ENCODE measurements around the gene OR6K6.

Gene OR6K6

DNA sequence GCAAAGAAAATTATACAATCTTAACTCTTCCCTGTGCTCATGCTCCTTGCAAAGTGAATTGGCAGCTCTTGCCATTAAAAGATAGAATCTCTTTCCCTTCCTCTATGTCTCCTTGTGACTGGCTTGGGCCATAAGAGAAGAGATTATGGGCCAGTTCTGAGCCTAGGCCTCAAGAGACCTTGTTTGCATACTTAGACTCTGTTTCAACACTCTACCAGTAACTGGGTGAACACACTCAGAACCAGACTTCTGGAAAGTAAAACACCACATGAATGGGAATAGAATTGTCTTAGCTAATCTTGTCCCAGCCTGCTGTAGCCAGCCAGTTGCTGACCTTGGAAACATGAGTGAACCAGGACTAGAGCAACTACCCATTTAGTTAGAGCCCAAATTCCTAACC is 18.7 kb upstream of the OR6K6 start:
- Histone ChIP-seq H2AFZ (ENCODE audit: low read depth, low read length, severe bottlenecking) (no peak overlapping the region), H3K9ac (ENCODE audit: low read length) (no peak overlapping the region), H3K4me3 (ENCODE audit: insufficient read depth, low read length, poor library complexity, severe bottlenecking) (no peak overlapping the region), H3K9me2 (replicated peaks; ENCODE audit: insufficient read depth, low read length) (no peaks in the 10 kb centered on the region), H3K36me3 (ENCODE audit: low read length) (no peaks in the 10 kb centered on the region), H3F3A (ENCODE audit: insufficient read depth) (no peaks in the 10 kb centered on the region), H3K4me2 (ENCODE audit: low read depth, low read length, poor library complexity, severe bottlenecking) (no peak overlapping the region), H3K9me3 (ENCODE audit: insufficient read depth, low read length) (no peaks in the 10 kb centered on the region), H4K20me1 (ENCODE audit: low read depth, low read length) (no peaks in the 10 kb centered on the region), H3K27me3 (ENCODE audit: low read length) (no peaks in the 10 kb centered on the region), H3K27ac (ENCODE audit: low read depth, low read length) (no peak overlapping the region), H3K79me2 (ENCODE audit: insufficient read depth, low read length) (no peaks in the 10 kb centered on the region)
- TF ChIP-seq EZH2phosphoT487 (conservative IDR thresholded peaks at IDR 0.05; ENCODE audit: low read length) (no peak), CTCF (IDR thresholded peaks at IDR 0.05; ENCODE audit: insufficient read depth, low read length, poor library complexity, severe bottlenecking) (no peak)

DNA sequence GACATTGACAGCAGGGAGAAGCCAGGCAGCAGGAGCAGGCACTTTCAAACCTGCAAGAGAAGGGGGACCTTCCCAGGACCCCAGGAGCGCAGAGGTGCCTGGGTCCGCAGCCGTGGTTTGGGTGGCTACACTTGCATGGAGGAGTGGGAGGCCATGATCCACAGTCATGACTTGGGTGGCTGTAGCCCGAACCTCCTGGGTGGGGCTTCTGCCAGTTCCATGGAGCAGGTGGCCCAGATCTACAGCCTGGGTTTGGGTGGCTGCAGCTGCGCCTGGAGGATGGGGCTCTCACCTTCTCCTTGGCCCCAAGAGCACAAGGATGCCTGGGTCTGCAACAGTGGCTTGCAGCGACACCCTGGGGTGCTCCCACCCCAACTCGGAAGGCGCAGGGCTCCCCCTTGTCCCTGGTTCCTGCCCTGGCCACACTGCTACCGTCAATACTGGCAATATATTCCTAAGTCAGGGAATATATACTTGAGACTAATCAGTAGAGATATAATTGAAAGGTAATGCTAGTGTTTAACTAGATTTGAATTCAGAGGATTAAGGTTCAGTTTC is 2.3 kb upstream of the OR6K6 start:
- no peaks in the 10 kb centered on the region for H3F3A ChIP-seq (ENCODE audit: insufficient read depth)
- no peaks in the 10 kb centered on the region for H3K9me3 ChIP-seq (ENCODE audit: insufficient read depth, low read length)
- no peaks in the 10 kb centered on the region for H4K20me1 ChIP-seq (ENCODE audit: low read depth, low read length)
- H3K36me3 ChIP-seq (ENCODE audit: low read length), result no peaks in the 10 kb centered on the region
- H3K9ac ChIP-seq (ENCODE audit: low read length), result no peak overlapping the region
- no peak overlapping the region for H3K4me2 ChIP-seq (ENCODE audit: low read depth, low read length, poor library complexity, severe bottlenecking)
- H3K9me2 ChIP-seq (replicated peaks; ENCODE audit: insufficient read depth, low read length), result no peaks in the 10 kb centered on the region
- H2AFZ ChIP-seq (ENCODE audit: low read depth, low read length, severe bottlenecking), result no peak overlapping the region
- H3K79me2 ChIP-seq (ENCODE audit: insufficient read depth, low read length), result no peaks in the 10 kb centered on the region
- H3K27me3 ChIP-seq (ENCODE audit: low read length), result no peaks in the 10 kb centered on the region
- no peak overlapping the region for H3K27ac ChIP-seq (ENCODE audit: low read depth, low read length)
- no peak overlapping the region for H3K4me3 ChIP-seq (ENCODE audit: insufficient read depth, low read length, poor library complexity, severe bottlenecking)
- TF ChIP-seq EZH2phosphoT487 (conservative IDR thresholded peaks at IDR 0.05; ENCODE audit: low read length) (no peak), CTCF (IDR thresholded peaks at IDR 0.05; ENCODE audit: insufficient read depth, low read length, poor library complexity, severe bottlenecking) (no peak)

DNA sequence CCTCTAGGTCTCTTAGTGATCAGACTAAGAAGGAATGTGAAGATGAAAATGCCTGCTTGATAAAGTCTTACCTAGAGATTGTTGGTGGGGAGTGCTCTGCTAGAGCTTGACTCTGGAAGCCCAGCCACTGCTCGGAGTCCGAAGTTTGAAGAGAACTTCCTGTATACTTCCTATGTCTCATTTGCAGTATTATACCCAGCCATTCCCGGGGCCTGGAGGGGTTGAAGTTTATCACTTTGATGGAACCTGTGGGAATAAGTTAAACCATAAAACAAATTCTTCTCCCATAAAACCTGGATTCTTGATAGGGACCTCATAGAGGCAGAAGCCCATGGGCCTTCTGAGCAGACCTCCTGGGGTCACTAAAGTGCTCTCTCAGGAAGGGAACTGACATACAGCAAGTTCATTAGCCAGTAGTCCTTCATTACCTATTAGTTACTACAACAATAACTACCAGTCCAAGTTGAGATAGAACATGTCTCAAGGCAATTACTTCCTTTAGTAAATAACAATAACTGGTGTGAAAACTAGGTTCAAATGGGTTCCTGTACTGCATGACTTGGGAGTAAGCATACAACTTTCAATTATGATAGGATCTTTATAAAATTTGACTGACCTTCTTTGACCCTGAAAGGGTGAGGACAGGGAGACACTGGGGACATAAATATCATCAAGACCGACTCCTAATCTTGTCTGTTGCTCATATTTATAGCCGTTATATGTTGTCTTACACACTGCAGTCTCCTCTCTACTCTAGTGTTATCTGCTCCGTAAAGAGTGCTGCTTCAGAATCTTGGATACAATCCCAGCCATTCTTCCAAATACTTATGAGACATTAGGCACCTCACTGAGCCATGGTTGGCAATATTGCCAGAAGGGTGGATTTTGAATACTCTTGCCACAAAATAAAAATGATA is 17.7 kb downstream of the OR6K6 start, which contains the start of gene OR6N1:
OR6N1 (minus strand) TSS at position 246 of the 917 bp plus-strand sequence. CDS start 5,513 bp downstream, outside the sequence.
- no peak within 1 kb of the TSS for H3K27ac ChIP-seq (ENCODE audit: low read depth, low read length)
- TF ChIP-seq CTCF (IDR thresholded peaks at IDR 0.05; ENCODE audit: insufficient read depth, low read length, poor library complexity, severe bottlenecking) (no peak), EZH2phosphoT487 (conservative IDR thresholded peaks at IDR 0.05; ENCODE audit: low read length) (no peak)
- no peaks in the 10 kb centered on the region for H3K79me2 ChIP-seq (ENCODE audit: insufficient read depth, low read length)
- no peaks in the 10 kb centered on the region for H3F3A ChIP-seq (ENCODE audit: insufficient read depth)
- no peaks in the 10 kb centered on the region for H4K20me1 ChIP-seq (ENCODE audit: low read depth, low read length)
- no peaks in the 10 kb centered on the region for H3K9me3 ChIP-seq (ENCODE audit: insufficient read depth, low read length)
- H3K4me3 ChIP-seq (ENCODE audit: insufficient read depth, low read length, poor library complexity, severe bottlenecking), result no peak within 1 kb of the TSS
- H3K4me2 ChIP-seq (ENCODE audit: low read depth, low read length, poor library complexity, severe bottlenecking), result no peak within 1 kb of the TSS
- no peaks in the 10 kb centered on the region for H3K36me3 ChIP-seq (ENCODE audit: low read length)
- no peaks in the 10 kb centered on the region for H3K9me2 ChIP-seq (replicated peaks; ENCODE audit: insufficient read depth, low read length)
- no peak within 1 kb of the TSS for H2AFZ ChIP-seq (ENCODE audit: low read depth, low read length, severe bottlenecking)
- H3K9ac ChIP-seq (ENCODE audit: low read length), result no peak within 1 kb of the TSS
- H3K27me3 ChIP-seq (ENCODE audit: low read length), result no peaks in the 10 kb centered on the region
